GM19467 (cell line): ENCODE results near the gene SRC.
A peak's percentile ranks its signal among the peaks of the same experiment; 100 is the strongest.

Source experiments
- ATAC-seq: cut with Tn5 transposase; IDR thresholded peaks from one replicate; pipeline ENCODE4 v1.9.1; 2021; ENCODE audit warnings: mild to moderate bottlenecking, moderate library complexity; ENCODE audit not compliant: unreplicated experiment

The SRC gene

GRCh38 chr20:37379967-37380828 lies 34.3 kb downstream of the SRC start:
- no peak for ATAC-seq

DNA sequence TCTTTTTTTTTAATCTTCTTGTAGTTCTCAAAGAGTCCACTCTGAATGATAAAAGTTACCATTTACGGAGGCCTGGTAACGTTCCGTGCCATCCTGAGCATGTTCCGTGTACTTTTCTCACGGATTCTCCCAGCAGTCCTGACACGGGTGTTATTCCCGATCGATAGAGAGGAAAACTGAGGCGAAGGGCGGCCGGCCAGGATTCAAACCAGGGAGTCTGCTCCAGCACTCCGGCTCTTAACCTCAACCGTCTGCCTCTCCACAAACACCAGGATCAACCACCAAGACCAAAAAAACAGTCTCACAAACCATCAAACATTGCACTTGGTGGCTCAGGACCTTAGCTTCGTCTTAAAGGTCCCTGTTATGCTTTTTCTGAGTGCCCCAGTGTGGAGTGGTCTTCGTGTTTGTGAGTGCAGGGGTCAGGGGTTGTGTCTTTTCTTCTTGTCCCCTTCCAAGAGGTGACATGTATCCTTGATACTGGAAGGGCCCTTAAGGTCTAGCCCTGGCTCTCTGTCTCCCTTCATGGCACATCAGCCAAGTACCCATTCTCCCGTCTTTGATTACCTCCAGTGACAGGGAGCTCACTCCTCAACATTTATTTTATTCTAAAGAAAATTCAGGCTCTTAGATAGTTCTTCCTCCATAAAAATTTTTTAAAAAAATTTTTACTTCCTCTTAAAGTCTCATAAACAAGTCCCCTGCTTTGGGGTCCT lies 35.1 kb downstream of the SRC start:
- no peak for ATAC-seq

- ATAC-seq: no peak
These were observed 35.9 kb downstream of the SRC start for GRCh38 chr20:37381621-37382471.

DNA sequence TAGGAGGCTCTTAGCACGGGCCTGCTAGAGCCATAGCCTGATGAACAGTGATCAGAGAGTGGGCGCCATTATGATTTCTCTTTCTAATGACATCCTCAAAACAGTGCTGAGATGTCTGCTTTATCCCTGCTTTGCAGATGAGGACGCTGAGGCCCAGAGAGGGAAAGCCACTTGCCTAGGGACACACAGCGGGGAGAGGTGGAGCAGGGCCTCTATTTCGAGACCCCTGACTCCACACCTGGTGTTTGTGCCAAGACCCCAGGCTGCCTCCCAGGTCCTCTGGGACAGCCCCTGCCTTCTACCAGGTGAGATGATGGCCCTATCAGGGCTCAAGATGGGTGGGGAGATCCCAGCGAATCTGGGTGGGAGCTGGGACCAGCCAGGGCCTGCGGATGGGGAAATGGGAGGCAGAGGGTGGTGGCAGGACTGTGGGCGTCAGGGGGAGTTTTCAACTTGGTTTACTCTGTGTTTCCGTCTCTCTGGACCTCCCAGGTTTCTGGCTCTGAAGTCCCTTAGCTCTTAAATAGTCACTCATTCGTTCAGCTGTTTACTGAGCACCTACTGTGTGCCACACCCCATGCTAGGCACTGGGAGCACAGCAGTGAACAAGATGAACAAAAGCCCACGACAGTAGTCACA lies 36.7 kb downstream of the SRC start:
- no peak for ATAC-seq

- ATAC-seq: no peak
These were observed 37.5 kb downstream of the SRC start for GRCh38 chr20:37383229-37383989.

GRCh38 chr20:37384683-37385174 lies 38.8 kb downstream of the SRC start:
- peak; percentile 60 for ATAC-seq

DNA sequence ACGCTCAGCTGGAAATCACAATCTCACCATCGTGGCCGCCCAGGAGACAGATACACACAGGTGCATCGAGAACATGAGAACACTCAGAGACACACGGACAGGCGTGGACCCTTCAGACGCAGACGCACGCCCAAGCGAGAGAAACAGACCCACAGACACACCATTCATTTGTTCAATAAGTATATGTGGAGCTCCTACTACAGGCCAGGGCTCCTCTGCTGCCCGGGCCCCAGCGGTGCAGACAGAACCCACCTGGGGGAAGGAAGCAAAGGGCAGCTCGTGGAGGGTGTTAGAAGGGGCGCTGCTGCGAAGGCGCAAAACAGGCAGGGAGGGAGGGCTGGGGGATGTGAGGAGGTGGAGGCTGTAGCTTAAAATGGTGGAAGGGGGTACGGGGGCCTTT lies 39.2 kb downstream of the SRC start:
- ATAC-seq: no peak

- ATAC-seq: no peak
These were observed 39.9 kb downstream of the SRC start for GRCh38 chr20:37385659-37386504.

GRCh38 chr20:37386505-37387251 lies 40.7 kb downstream of the SRC start:
- ATAC-seq: no peak

DNA sequence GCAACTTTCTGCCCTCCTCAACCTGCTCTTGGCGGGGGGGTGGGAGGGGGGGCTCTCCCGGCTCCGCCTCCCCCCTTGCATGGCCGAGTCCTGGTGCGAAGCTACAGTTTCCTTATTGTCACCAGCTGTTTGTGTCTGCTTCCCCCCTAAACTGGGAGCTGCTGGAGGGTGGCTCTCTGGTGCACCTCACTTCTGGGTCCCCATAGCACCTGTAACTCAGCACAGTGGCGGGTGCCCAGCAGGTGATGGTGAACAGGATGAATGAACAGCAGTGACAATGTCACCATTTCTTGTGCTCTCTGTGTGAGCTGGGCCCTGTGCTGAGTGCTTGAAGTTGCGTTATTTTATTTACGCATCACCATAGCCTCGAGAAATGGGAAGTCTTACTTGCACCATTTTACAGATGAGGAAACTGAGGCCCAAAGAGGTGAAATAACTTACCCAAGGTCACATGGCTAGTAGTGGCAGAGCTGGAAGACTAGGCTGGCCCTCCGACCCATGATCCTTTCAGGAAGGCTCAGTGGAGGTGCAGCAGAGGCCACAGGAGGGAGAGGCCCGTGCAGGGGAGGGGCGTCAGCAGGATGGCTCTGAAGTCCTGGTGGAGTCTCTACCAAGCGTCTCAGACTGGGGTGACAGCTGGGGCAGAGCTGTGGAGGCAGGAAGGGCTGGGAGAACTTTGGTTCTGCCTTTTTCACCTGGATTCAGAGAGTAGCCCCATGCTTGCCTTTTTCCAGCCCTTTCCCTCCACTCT lies 41.8 kb downstream of the SRC start:
- ATAC-seq: no peak

DNA sequence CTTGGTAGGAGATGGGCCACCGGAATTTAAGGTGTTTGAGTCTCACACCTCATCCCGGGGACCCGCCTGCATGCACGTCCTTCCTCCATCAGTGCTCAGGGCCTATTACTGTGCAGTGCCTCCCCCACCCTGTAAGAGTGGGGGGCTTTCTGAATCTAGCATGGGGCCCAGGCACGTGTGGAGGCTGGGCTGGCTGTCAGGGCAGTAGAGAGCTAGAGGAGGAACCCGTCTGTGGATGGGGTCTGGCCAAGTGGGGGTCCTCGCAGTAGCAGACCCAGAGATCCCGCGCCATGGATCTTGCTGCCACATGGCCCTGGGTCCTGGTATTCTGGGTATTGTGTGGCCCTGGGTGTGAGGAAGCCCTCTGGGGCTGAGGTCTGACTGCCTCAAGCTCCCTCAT lies 42.9 kb downstream of the SRC start:
- no peak for ATAC-seq

DNA sequence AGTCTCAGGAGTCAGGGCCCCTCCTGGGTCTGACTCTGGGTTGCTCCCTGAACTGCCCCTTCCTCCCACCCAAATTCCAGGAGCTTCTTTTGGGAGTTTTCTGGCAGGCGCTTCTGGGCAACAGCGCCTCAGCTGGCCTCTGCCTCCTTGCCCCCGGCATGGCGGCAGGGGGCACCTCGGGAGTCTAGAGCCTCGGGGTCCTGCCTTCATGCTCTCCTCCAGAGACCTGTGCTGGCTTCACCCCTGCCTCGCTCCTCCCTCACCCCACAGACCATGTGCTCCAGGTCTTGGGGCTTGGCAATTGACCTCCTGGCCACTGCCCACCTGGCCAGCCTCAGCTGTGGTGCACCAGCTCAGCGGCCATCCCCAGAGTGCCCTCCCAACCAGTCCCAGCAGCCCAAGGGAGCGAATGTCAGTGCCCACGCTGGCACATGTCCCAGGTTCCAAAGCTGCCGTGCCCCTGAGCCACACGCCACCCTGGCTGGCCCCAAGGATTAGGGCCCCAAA lies 43.4 kb downstream of the SRC start:
- ATAC-seq: no peak

DNA sequence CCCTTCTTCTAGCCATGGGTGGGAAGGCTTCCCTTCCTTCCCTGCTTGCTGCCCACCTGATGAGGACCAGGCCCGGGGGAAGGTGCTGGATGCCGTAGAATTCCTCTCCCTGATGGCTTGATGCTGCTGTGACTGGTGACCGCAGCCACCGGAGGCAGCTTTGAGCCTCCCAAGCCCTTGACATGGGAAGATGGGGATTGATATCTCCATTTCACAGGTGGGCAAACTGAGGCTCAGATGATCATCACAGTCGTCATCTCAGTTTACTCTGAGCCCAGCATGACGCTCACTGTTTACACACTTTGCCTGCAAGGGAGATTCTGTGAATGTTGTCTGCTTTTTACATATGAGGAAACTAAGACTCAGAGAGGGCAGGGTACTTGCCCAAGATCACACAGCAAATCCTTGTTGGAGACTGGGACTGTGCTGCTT lies 43.9 kb downstream of the SRC start:
- no peak for ATAC-seq

DNA sequence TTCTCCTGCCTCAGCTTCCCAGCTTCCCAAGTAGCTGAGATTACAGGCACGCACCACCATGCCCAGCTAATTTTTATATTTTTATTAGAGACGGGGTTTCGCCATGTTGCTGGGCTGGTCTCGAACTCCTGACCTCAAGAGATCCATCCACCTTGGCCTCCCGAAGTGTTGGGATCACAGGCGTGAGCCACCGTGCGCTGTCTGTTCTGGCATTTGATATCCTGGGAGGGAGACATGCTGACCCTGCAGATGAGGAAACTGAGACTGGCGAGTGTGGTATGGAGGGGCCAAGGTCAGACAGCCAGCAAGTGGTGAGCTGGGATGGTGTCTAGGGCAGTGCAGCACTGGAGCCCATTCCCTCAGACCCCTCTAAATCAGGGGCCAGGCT lies 44.6 kb downstream of the SRC start:
- no peak for ATAC-seq

GRCh38 chr20:37390891-37391525 lies 45.1 kb downstream of the SRC start:
- no peak for ATAC-seq

DNA sequence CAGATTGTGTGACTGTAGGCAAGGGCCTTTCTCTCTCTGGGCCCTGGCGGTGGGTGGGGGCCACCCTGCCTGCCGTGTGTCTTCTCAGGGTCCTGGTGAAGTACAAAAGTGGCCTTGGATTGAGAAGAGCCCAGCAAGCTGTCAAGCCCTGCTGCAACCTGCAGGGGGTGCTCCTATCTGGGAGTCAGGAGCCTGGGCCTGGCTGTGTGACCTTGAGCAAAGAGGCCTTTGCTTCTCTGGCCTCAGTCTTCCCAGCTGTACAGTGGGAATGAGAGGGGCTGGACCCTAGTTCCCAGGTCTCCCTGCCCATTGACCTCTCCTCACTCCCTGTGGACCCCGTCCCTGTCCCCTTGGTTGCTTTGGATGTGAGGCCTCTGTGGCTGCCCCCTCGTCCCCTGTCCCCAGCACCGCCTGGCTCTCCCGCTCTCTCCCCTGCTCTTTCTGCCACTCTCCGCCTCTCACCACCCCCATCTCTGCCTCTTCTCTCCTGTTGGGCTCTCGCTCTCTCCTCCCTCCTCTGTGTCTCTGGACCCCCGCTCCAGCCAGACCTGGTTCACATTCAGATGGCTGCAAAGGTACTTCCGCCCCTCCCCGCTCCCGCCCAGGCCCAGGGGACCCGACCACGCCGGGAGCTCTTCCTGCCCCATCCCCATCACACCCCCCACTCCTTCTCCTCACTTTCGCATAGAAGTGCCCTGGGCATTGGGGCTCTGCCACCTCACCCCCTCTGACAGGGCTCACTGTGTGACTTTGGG lies 46.7 kb downstream of the SRC start:
- no peak for ATAC-seq
